CD4-positive, alpha-beta T cell treated with Interleukin-15 for 1 hour (primary cell): ENCODE results near the gene ARFGEF3.

Experiments used
- DNase-seq: peaks from one replicate; pipeline ENCODE4 v3.0.0-alpha.2; 2020

ARFGEF3 gene

GRCh38 chr6:138162111-138162954, 594 bp downstream of the ARFGEF3 start:
- DNase-seq, result no peak

GRCh38 chr6:138162955-138163575, 1.3 kb downstream of the ARFGEF3 start:
- no peak for DNase-seq

- DNase-seq, result no peak
Measured at GRCh38 chr6:138175596-138175995, 13.9 kb downstream of the ARFGEF3 start.

GRCh38 chr6:138176652-138177232, 15.0 kb downstream of the ARFGEF3 start:
- DNase-seq, result no peak

GRCh38 chr6:138182939-138183789, 21.4 kb downstream of the ARFGEF3 start:
- no peak for DNase-seq

GRCh38 chr6:138183790-138184134, 22.0 kb downstream of the ARFGEF3 start:
- DNase-seq, result no peak

GRCh38 chr6:138184230-138184629, 22.5 kb downstream of the ARFGEF3 start:
- no peak for DNase-seq

GRCh38 chr6:138187156-138187555, 25.4 kb downstream of the ARFGEF3 start:
- DNase-seq, result no peak

GRCh38 chr6:138188278-138188941, 26.7 kb downstream of the ARFGEF3 start:
- no peak for DNase-seq

- DNase-seq, result no peak
Measured at GRCh38 chr6:138194287-138194686, 32.5 kb downstream of the ARFGEF3 start.

- DNase-seq, result no peak
Measured at GRCh38 chr6:138196122-138196738, 34.5 kb downstream of the ARFGEF3 start.

GRCh38 chr6:138197570-138197969, 35.8 kb downstream of the ARFGEF3 start:
- DNase-seq, result no peak

GRCh38 chr6:138198430-138199091, 36.8 kb downstream of the ARFGEF3 start:
- no peak for DNase-seq

GRCh38 chr6:138201836-138202235, 40.1 kb downstream of the ARFGEF3 start:
- no peak for DNase-seq

GRCh38 chr6:138203315-138203714, 41.6 kb downstream of the ARFGEF3 start:
- DNase-seq, result no peak

- no peak for DNase-seq
Measured at GRCh38 chr6:138204303-138204702, 42.6 kb downstream of the ARFGEF3 start.

- no peak for DNase-seq
Measured at GRCh38 chr6:138204792-138205384, 43.1 kb downstream of the ARFGEF3 start.

GRCh38 chr6:138205437-138206094, 43.8 kb downstream of the ARFGEF3 start:
- no peak for DNase-seq

- DNase-seq, result no peak
Measured at GRCh38 chr6:138206862-138207261, 45.1 kb downstream of the ARFGEF3 start.

GRCh38 chr6:138211048-138211581, 49.4 kb downstream of the ARFGEF3 start:
- no peak for DNase-seq
